ENCODE measurements around the gene CCDC81. TPM values are rescaled to one million over a fixed set of nuclear protein-coding genes. Genes with fewer than 3 reads are reported as not detected.

CCDC81 gene
- total RNA-seq, 1 experiment from 2014 or later: 1.1 TPM

GRCh38 chr11:86358720-86359119, 16.0 kb upstream of the CCDC81 start:
- no peak for DNase-seq (ENCODE audit: low spot score)
- Histone ChIP-seq H3K36me3 (ENCODE audit: insufficient read depth, low read length, poor library complexity, severe bottlenecking) (no peaks in the 10 kb centered on the region), H3K27me3 (replicated peaks; ENCODE audit: insufficient read depth, low read depth, low read length, poor library complexity) (no peaks in the 10 kb centered on the region), H3K9me3 (ENCODE audit: low read depth, low read length, poor library complexity, severe bottlenecking) (no peaks in the 10 kb centered on the region), H3K4me1 (ENCODE audit: insufficient read depth, low read length, poor library complexity, severe bottlenecking) (no peaks in the 10 kb centered on the region), H3K4me3 (ENCODE audit: low read depth, low read length, poor library complexity, severe bottlenecking) (no peak overlapping the region), H3K27ac (ENCODE audit: low read depth, low read length, poor library complexity, severe bottlenecking) (no peak overlapping the region)
- intact Hi-C loops (cut with micrococcal nuclease; ENCODE audit: unreplicated experiment): no loop called here
- no TSS peak for BruUV-seq (replicated peaks)
- CTCF ChIA-PET: no interaction called here
- POLR2A ChIA-PET (ENCODE audit: low non-redundant PET): no interaction called here
- TF ChIP-seq, protein P1, sequence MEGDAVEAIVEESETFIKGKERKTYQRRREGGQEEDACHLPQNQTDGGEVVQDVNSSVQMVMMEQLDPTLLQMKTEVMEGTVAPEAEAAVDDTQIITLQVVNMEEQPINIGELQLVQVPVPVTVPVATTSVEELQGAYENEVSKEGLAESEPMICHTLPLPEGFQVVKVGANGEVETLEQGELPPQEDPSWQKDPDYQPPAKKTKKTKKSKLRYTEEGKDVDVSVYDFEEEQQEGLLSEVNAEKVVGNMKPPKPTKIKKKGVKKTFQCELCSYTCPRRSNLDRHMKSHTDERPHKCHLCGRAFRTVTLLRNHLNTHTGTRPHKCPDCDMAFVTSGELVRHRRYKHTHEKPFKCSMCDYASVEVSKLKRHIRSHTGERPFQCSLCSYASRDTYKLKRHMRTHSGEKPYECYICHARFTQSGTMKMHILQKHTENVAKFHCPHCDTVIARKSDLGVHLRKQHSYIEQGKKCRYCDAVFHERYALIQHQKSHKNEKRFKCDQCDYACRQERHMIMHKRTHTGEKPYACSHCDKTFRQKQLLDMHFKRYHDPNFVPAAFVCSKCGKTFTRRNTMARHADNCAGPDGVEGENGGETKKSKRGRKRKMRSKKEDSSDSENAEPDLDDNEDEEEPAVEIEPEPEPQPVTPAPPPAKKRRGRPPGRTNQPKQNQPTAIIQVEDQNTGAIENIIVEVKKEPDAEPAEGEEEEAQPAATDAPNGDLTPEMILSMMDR (conservative IDR thresholded peaks at IDR 0.05; ENCODE audit: low read depth, low read length): no peak
- no peak for TF ChIP-seq EZH2 (IDR thresholded peaks at IDR 0.05; ENCODE audit: borderline replicate concordance, low read depth, low read length, poor library complexity, severe bottlenecking)

- H3K9me3 ChIP-seq (ENCODE audit: low read depth, low read length, poor library complexity, severe bottlenecking): no peaks in the 10 kb centered on the region
- TF ChIP-seq, protein P1 (conservative IDR thresholded peaks at IDR 0.05; ENCODE audit: low read depth, low read length): peak; percentile 56
- no peak for TF ChIP-seq EZH2 (IDR thresholded peaks at IDR 0.05; ENCODE audit: borderline replicate concordance, low read depth, low read length, poor library complexity, severe bottlenecking)
- no peak overlapping the region for H3K4me3 ChIP-seq (ENCODE audit: low read depth, low read length, poor library complexity, severe bottlenecking)
- BruUV-seq (replicated peaks): no TSS peak
- intact Hi-C loops (cut with micrococcal nuclease; ENCODE audit: unreplicated experiment): loop anchor here (5.0 kb wide), 1 partner anchor 456 kb away; no protein-coding TSS in a partner anchor
- CTCF ChIA-PET: interaction anchor here (0.5 to 0.7 kb wide), 4 partner anchors 12 to 46 kb away, joined by 3 to 4 read pairs (median 3); no protein-coding TSS in a partner anchor
- no peak overlapping the region for H3K27ac ChIP-seq (ENCODE audit: low read depth, low read length, poor library complexity, severe bottlenecking)
- no peaks in the 10 kb centered on the region for H3K36me3 ChIP-seq (ENCODE audit: insufficient read depth, low read length, poor library complexity, severe bottlenecking)
- POLR2A ChIA-PET (ENCODE audit: low non-redundant PET): no interaction called here
- H3K27me3 ChIP-seq (replicated peaks; ENCODE audit: insufficient read depth, low read depth, low read length, poor library complexity): no peaks in the 10 kb centered on the region
- peak; percentile 45 for DNase-seq (ENCODE audit: low spot score)
- H3K4me1 ChIP-seq (ENCODE audit: insufficient read depth, low read length, poor library complexity, severe bottlenecking): no peaks in the 10 kb centered on the region
Observed at GRCh38 chr11:86360775-86361395, 13.8 kb upstream of the CCDC81 start.

GRCh38 chr11:86363424-86363823, 11.3 kb upstream of the CCDC81 start:
- intact Hi-C loops (cut with micrococcal nuclease; ENCODE audit: unreplicated experiment): loop anchor here (5.0 kb wide), 1 partner anchor 454 kb away; no protein-coding TSS in a partner anchor
- no peaks in the 10 kb centered on the region for H3K27me3 ChIP-seq (replicated peaks; ENCODE audit: insufficient read depth, low read depth, low read length, poor library complexity)
- ChIA-PET CTCF (no interaction called here), POLR2A (ENCODE audit: low non-redundant PET) (no interaction called here)
- TF ChIP-seq EZH2 (IDR thresholded peaks at IDR 0.05; ENCODE audit: borderline replicate concordance, low read depth, low read length, poor library complexity, severe bottlenecking): no peak
- TF ChIP-seq, protein P1 (conservative IDR thresholded peaks at IDR 0.05; ENCODE audit: low read depth, low read length): no peak
- no peak overlapping the region for H3K4me3 ChIP-seq (ENCODE audit: low read depth, low read length, poor library complexity, severe bottlenecking)
- H3K27ac ChIP-seq (ENCODE audit: low read depth, low read length, poor library complexity, severe bottlenecking): no peak overlapping the region
- H3K4me1 ChIP-seq (ENCODE audit: insufficient read depth, low read length, poor library complexity, severe bottlenecking): no peaks in the 10 kb centered on the region
- DNase-seq (ENCODE audit: low spot score): no peak
- no TSS peak for BruUV-seq (replicated peaks)
- H3K9me3 ChIP-seq (ENCODE audit: low read depth, low read length, poor library complexity, severe bottlenecking): no peaks in the 10 kb centered on the region
- H3K36me3 ChIP-seq (ENCODE audit: insufficient read depth, low read length, poor library complexity, severe bottlenecking): no peaks in the 10 kb centered on the region
